ENCODE measurements around the gene RNASE11. TPM values are rescaled to one million over a fixed set of nuclear protein-coding genes. Genes with fewer than 3 reads are reported as not detected.
A peak's percentile ranks its signal among the peaks of the same experiment; 100 is the strongest.

RNASE11 gene
- total and polyA plus RNA-seq, 7 donors, result not detected

GRCh38 chr14:20606190-20606901, 18.5 kb upstream of the RNASE11 start:
- no peak for DNase-seq
- no peaks in the 10 kb centered on the region for H3K27me3 ChIP-seq
- TF ChIP-seq EP300 (IDR thresholded peaks at IDR 0.05) (no peak), CTCF (IDR thresholded peaks at IDR 0.05) (peak in 1 of 4 experiments; percentile 6), POLR2AphosphoS5 (IDR thresholded peaks at IDR 0.05) (no peak), POLR2A (IDR thresholded peaks at IDR 0.05) (no peak)
- intact Hi-C loops (cut with DNase I), result no loop called here
- H3K9me3 ChIP-seq, result no peaks in the 10 kb centered on the region
- no peak overlapping the region for H3K27ac ChIP-seq
- no peak overlapping the region for H3K4me3 ChIP-seq
- H3K36me3 ChIP-seq, result no peaks in the 10 kb centered on the region
- WGBS, 2 donors, result 21 to 46% methylated on average over 8 of the region's 8 CpGs
- peaks cover 0 to 9% (median 4%) of the 10 kb centered on the region in 4 donors for H3K4me1 ChIP-seq

GRCh38 chr14:20603813-20604690, 16.3 kb upstream of the RNASE11 start:
- WGBS, 2 donors, result 81 to 83% methylated on average over 13 of the region's 13 CpGs
- Histone ChIP-seq H3K27me3 (no peaks in the 10 kb centered on the region), H3K4me1 (no peaks in the 10 kb centered on the region), H3K4me3 (no peak overlapping the region), H3K9me3 (no peaks in the 10 kb centered on the region), H3K27ac (no peak overlapping the region), H3K36me3 (no peaks in the 10 kb centered on the region)
- no peak for DNase-seq
- TF ChIP-seq POLR2AphosphoS5 (IDR thresholded peaks at IDR 0.05) (no peak), EP300 (IDR thresholded peaks at IDR 0.05) (no peak), POLR2A (IDR thresholded peaks at IDR 0.05) (no peak), CTCF (IDR thresholded peaks at IDR 0.05) (no peak)
- intact Hi-C loops (cut with DNase I), result no loop called here

- Histone ChIP-seq H3K4me3 (no peak overlapping the region), H3K4me1 (no peaks in the 10 kb centered on the region), H3K27me3 (no peaks in the 10 kb centered on the region), H3K9me3 (no peaks in the 10 kb centered on the region), H3K36me3 (no peaks in the 10 kb centered on the region), H3K27ac (no peak overlapping the region)
- no peak for TF ChIP-seq POLR2A (IDR thresholded peaks at IDR 0.05)
- no peak for TF ChIP-seq POLR2AphosphoS5 (IDR thresholded peaks at IDR 0.05)
- no peak for TF ChIP-seq EP300 (IDR thresholded peaks at IDR 0.05)
- TF ChIP-seq CTCF (IDR thresholded peaks at IDR 0.05), result no peak
- intact Hi-C loops (cut with DNase I), result no loop called here
- no peak for DNase-seq
- 91% methylated on average over 9 of the region's 9 CpGs for WGBS, 2 donors
Observed at GRCh38 chr14:20602583-20602982, 14.8 kb upstream of the RNASE11 start.

GRCh38 chr14:20601522-20601921, 13.7 kb upstream of the RNASE11 start:
- Histone ChIP-seq H3K9me3 (no peaks in the 10 kb centered on the region), H3K27me3 (no peaks in the 10 kb centered on the region), H3K4me1 (no peaks in the 10 kb centered on the region), H3K36me3 (no peaks in the 10 kb centered on the region), H3K4me3 (no peak overlapping the region), H3K27ac (no peak overlapping the region)
- no peak for DNase-seq
- intact Hi-C loops (cut with DNase I), result no loop called here
- no peak for TF ChIP-seq POLR2A (IDR thresholded peaks at IDR 0.05)
- no peak for TF ChIP-seq POLR2AphosphoS5 (IDR thresholded peaks at IDR 0.05)
- TF ChIP-seq EP300 (IDR thresholded peaks at IDR 0.05), result no peak
- TF ChIP-seq CTCF (IDR thresholded peaks at IDR 0.05), result no peak
- WGBS, 2 donors, result 82 to 88% methylated on average over 12 of the region's 12 CpGs
